NK-92 treated with Interleukin-12 subunit alpha and Interleukin-12 subunit beta, amount 100 ng/mL, for 24 hours (cell line): ENCODE data around the gene ARL14.
"Not testable (repeated sequence)": the region's sequence is repeated elsewhere in the genome, so short reads cannot be mapped to it uniquely, and the experiment has no call there.

Source experiments
- DNase-seq: peaks from one replicate; lab custom pipeline; 2025; lab: John Stamatoyannopoulos, UW

ARL14 gene

GRCh38 chr3:160677459-160677881 lies 510 bp downstream of the ARL14 start:
- no peak for DNase-seq

- DNase-seq = no peak
Observed at GRCh38 chr3:160678292-160678842, 1.4 kb downstream of the ARL14 start.

- no peak for DNase-seq
Observed at GRCh38 chr3:160684368-160684740, 7.4 kb downstream of the ARL14 start.

- no peak for DNase-seq
Observed at GRCh38 chr3:160685144-160685766, 8.3 kb downstream of the ARL14 start.

- DNase-seq = no peak
Observed at GRCh38 chr3:160686955-160687535, 10.1 kb downstream of the ARL14 start.

GRCh38 chr3:160691151-160691550 lies 14.2 kb downstream of the ARL14 start:
- DNase-seq = no peak

GRCh38 chr3:160691962-160692361 lies 15.0 kb downstream of the ARL14 start:
- no peak for DNase-seq

- no peak for DNase-seq
Observed at GRCh38 chr3:160693191-160693590, 16.2 kb downstream of the ARL14 start.

- DNase-seq = no peak
Observed at GRCh38 chr3:160694345-160694744, 17.4 kb downstream of the ARL14 start.

- DNase-seq = no peak
Observed at GRCh38 chr3:160695003-160695402, 18.0 kb downstream of the ARL14 start.

GRCh38 chr3:160695915-160696327 lies 19.0 kb downstream of the ARL14 start:
- no peak for DNase-seq

- no peak for DNase-seq
Observed at GRCh38 chr3:160697637-160698380, 20.8 kb downstream of the ARL14 start.

GRCh38 chr3:160698599-160699195 lies 21.7 kb downstream of the ARL14 start:
- DNase-seq = no peak

GRCh38 chr3:160701490-160701889 lies 24.5 kb downstream of the ARL14 start:
- DNase-seq = no peak

GRCh38 chr3:160702290-160702689 lies 25.3 kb downstream of the ARL14 start:
- DNase-seq = no peak

- DNase-seq = no peak
Observed at GRCh38 chr3:160703974-160704373, 27.0 kb downstream of the ARL14 start.

- DNase-seq = no peak
Observed at GRCh38 chr3:160707187-160707794, 30.3 kb downstream of the ARL14 start.

- no peak for DNase-seq
Observed at GRCh38 chr3:160709477-160710182, 32.7 kb downstream of the ARL14 start.

GRCh38 chr3:160713144-160713543 lies 36.2 kb downstream of the ARL14 start:
- not testable (repeated sequence) for DNase-seq

GRCh38 chr3:160719710-160720109 lies 42.8 kb downstream of the ARL14 start:
- DNase-seq = no peak

- no peak for DNase-seq
Observed at GRCh38 chr3:160720123-160720746, 43.3 kb downstream of the ARL14 start.
